GM18508 (cell line): Measurements from ENCODE around the gene ACOT9.
"Not testable (repeated sequence)": the region's sequence is repeated elsewhere in the genome, so short reads cannot be mapped to it uniquely, and the experiment has no call there.

Experiments
- ATAC-seq: cut with Tn5 transposase; IDR thresholded peaks from one replicate; pipeline ENCODE4 v1.9.1; 2021; ENCODE audit warnings: moderate number of reproducible peaks; ENCODE audit not compliant: insufficient read depth, unreplicated experiment

ACOT9 gene

GRCh38 chrX:23766650-23767551 lies 23.8 kb upstream of the ACOT9 start:
- no peak for ATAC-seq

GRCh38 chrX:23765868-23766267 lies 22.8 kb upstream of the ACOT9 start:
- ATAC-seq: no peak

DNA sequence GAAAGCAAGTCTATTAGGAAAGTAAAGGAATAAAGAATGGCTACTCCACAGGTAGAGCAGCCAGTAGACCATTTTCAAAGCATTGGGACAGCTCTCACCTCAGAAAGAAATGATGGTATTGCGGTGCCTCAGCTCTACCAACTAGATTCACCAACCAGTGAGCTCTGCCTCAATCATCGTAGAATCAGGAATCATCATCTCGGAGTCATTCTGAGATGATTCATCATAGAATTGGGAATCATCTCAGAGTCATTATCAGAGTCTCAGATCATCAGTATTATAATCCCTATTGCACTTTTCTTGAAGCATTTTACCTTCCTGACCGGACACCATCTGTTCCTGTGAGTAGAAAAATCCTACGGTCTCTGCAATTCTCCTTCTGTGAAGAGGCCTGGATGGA lies 22.4 kb upstream of the ACOT9 start:
- no peak for ATAC-seq

DNA sequence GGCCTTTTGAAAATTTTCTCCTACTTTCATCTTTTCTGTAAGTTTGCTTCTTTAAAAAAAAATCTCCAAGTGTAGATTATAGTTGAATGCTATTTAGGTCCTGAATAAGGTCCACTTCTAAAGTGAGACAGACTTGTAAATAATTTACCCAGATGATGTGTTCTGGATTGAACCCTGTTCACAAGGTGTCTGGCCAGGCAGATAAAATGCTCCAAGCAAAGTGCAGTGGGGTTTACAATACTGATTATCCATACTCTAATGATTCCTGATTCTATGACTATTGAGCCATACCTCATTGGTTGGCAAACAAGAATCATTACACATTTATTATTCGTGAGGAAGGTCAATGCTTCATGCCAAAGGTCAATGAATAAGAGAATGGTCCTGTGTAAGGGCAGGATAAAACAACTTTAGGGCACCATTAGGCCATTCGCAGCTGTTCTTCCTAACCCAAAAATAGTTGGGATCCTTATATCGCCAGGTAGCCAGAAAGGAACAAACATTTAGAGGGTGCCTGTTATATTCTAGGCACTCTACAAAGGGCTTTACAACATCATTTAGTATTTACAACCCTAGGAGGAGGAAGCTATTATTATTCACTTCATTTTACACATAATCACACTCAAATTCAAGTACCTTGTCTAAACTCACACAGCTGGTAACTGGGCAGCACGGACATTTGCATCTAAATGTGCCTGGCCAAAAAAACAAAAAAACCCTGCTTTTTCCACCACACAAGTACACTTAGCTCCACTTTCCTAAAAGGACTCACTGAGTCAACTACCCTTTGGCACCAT lies 21.3 kb upstream of the ACOT9 start:
- no peak for ATAC-seq

GRCh38 chrX:23759821-23760220 lies 16.7 kb upstream of the ACOT9 start:
- no peak for ATAC-seq

DNA sequence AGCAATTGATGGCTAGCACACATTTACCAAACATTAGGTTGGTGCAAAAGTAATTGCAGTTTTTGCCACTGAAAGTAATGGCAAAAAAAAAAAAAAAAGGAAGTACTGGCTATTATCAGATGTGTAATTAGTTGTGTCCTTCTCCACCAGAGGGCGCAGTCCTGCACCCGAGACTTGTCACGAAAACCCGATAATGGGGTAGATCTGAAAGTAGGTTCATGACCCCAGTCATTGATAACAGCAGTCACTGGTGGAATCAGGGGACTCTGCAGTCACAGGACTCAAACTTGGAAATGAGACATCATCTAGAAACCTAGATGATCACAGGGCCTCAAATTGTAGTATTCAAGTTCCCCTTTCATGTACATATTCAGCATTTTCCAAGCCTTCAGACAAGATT lies 13.1 kb upstream of the ACOT9 start:
- peak; percentile 64 for ATAC-seq

- no peak for ATAC-seq
Observed at GRCh38 chrX:23754664-23755063, 11.6 kb upstream of the ACOT9 start.

DNA sequence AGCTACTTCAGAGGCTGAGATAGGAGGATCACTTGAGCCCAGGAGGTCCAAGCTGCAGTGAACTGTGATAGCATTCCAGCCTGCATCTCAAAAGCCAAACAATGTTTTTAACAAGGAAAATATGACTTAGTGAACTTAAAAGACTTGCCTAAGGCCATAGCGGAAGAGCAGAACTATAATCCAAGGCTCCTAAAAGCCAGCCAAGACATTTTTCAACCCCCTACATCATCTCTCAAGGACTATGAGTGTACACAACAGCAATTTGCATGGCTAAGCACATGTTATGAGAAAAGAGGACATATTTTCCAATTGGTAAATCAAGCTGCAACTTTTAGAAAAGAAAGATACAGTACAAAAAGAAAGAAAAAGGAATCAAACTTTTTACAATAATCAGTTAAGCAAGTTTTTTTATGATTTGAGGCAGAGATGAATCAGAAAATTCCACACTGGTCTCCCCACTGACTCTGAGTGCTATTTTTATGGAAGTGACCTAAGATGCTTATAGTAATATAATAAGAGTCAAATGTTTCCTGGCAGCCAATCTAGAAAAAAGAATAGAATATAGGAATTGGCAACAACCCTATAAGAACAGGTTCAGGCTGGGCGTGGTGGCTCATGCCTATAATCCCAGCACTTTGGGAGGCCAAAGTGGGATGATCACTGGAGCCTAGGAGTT lies 9.8 kb upstream of the ACOT9 start:
- no peak for ATAC-seq

GRCh38 chrX:23749576-23749975 lies 6.5 kb upstream of the ACOT9 start:
- no peak for ATAC-seq

DNA sequence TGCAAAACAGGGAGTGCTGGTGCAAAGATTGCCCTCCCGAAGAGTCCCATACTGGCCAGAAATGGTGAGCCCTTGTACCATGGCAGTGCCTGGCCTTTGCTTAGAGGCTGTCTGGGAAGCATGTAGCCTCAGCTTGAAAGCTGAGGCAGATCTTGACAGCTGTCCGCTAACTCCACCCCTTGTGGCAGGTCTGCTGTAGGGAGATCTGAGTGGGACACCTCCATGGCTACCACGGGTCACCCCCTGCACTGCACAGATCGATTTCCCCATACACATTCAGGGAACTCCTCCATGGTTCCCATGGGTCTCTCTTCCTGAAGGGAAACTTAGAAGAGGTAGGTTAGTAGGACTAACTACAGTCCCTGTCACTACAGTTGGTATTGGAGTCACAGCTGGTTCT lies 6.1 kb upstream of the ACOT9 start:
- no peak for ATAC-seq

DNA sequence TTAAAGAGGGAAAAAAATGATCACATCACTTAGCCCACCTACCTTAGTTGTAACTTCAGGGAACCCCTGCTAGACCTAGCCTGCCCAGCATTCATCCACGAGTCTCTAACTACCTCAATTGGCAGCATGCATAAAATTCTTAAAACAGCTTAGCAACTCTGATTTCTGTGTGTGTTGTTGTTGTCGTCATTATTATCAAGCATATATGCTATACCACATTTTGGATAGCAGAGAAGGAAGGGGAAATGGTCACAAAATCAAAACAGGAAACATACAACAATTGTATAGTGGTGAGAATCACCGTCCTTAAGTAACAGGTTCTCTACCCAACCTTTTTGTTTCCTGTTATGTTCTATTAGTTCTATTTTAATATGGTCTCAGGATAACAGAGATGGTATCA lies 2.7 kb upstream of the ACOT9 start:
- no peak for ATAC-seq

GRCh38 chrX:23743623-23743971 lies 521 bp upstream of the ACOT9 start:
- not testable (repeated sequence) for ATAC-seq

- no peak for ATAC-seq
Observed at GRCh38 chrX:23742174-23742696, 841 bp downstream of the ACOT9 start.

GRCh38 chrX:23737413-23737812 lies 5.7 kb downstream of the ACOT9 start:
- ATAC-seq: no peak

DNA sequence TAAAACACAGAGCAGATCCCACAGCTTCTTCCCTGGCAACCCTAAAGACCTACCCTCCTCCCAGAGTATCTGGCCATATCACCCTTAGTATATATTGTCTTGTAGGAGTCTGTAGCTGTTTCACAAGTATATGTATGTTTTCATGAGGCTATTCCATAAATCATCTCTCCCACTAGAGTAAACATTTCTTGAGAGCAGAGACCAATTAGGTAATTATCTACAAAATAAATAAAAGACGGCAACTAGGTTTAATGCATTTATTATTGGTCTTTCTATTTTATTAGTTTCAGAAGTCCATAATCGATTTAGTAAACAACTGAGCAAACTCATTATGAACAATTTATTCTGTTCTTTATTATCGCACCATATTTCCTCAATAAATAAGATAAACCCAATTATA lies 7.0 kb downstream of the ACOT9 start:
- ATAC-seq: no peak

DNA sequence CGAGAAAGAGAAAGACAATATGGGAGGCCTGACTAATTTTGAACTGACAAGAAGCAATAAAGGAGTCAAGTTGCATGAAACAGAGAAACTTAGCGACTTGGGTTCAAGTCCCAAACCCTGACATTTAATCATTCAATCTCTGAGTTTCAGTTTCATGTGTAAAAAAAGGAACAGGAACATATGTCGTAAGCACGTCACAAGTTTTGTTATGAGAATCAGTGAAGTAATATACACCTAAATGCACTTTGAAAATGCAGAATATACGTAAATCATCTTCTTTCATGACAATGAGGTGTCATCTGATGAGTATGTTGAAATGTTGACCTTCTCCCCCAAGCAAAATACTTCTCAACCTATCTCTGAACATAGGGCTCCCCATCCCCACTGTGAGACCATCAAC lies 10.4 kb downstream of the ACOT9 start:
- ATAC-seq: peak; percentile 92

DNA sequence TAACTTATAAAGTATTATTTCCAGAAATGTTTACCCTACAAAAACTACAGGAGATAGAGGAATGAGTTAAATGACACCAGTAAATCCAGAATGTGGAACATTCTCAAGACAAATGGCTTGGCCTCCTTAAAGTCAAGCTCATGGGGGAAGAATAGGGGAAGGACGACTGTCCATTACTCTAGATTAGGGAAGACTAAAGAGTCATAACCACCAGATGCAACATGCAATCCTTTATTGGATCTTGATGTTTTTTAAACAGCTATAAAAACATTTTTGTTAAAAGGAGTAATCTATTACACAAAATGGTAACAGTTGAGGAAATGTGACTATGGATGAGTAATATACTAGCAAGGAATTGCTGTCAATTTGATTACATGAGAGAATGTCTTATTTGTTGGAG lies 11.1 kb downstream of the ACOT9 start:
- no peak for ATAC-seq

GRCh38 chrX:23729214-23729613 lies 13.9 kb downstream of the ACOT9 start:
- no peak for ATAC-seq

DNA sequence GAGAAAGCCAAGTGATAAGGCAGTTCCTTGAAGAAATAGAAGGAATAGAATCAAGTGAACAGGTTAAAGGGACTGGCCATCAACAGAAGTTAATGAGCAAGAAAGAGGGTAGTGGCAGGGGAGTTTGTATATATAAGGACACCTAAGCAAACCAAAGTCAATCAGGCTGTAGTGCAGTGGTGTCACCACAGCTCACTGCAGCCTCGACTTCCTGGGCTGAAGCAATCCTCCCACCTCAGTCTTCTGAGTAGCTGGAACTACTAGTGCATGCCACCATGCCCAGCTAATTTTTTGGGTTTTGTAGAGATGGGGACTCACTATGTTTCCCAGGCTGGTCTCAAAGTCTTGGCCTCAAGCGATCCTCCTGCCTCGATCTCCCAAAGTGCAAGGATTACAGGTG lies 15.9 kb downstream of the ACOT9 start:
- ATAC-seq: no peak

- ATAC-seq: no peak
Observed at GRCh38 chrX:23726191-23726590, 16.9 kb downstream of the ACOT9 start.

GRCh38 chrX:23720117-23720677 lies 22.9 kb downstream of the ACOT9 start:
- no peak for ATAC-seq
